PC-3 (cell line): Measurements from ENCODE around the gene UPB1. TPM values are rescaled to one million over a fixed set of nuclear protein-coding genes. Genes with fewer than 3 reads are reported as not detected.

Source experiments
- ATAC-seq: fragments of 200-7000 bp; cut with Tn5 transposase; 2 replicates; pipeline ENCODE4 v1.9.1; 2020; ENCODE audit warnings: mild to moderate bottlenecking, moderate library complexity
- BruUV-seq: library from RNA; stranded (reverse); fragments of 400-500 nt; replicated peaks from 2 replicates; lab custom pipeline; 2021; lab: Mats Ljungman, UMichigan
- CTCF ChIA-PET: fragments of 300-600 bp; sonication (Branson Sonifier 250); formaldehyde crosslinking; loops from one replicate; lab custom pipeline; 2022; ENCODE audit warnings: antibody characterized with exemption; lab: Charles Lee
- POLR2A ChIA-PET: fragments of 300-600 bp; sonication (Branson Sonifier 250); formaldehyde crosslinking; loops from one replicate; lab custom pipeline; 2022; ENCODE audit warnings: antibody characterized with exemption; ENCODE audit not compliant: unreplicated experiment; lab: Charles Lee
- DNase-seq: peaks from one replicate; pipeline ENCODE4 v3.0.0-alpha.2; 2015
- H2AFZ ChIP-seq: fragments of 300-600 bp; sonication (generic); 2 replicates; pipeline ENCODE4 v1.6.0; 2016; ENCODE audit warnings: antibody characterized with exemption, low read length
- H3F3A ChIP-seq: fragments of 300-600 bp; sonication (generic); one replicate; pipeline ENCODE4 v1.6.0; 2017; ENCODE audit warnings: antibody characterized with exemption, low read length, control low read depth, mild to moderate bottlenecking; ENCODE audit not compliant: unreplicated experiment
- H3K27ac ChIP-seq: fragments of 300-600 bp; sonication (generic); 2 replicates; pipeline ENCODE4 v1.5.1; 2016; ENCODE audit warnings: mild to moderate bottlenecking, low read length
- H3K27me3 ChIP-seq: fragments of 300-600 bp; sonication (generic); 2 replicates; pipeline ENCODE4 v1.6.1; 2016; ENCODE audit warnings: low read length, mixed read lengths
- H3K36me3 ChIP-seq: fragments of 300-600 bp; sonication (generic); 2 replicates; pipeline ENCODE4 v1.6.1; 2016; ENCODE audit warnings: low read depth, mixed run types, low read length, mixed read lengths
- H3K4me1 ChIP-seq: fragments of 300-600 bp; sonication (generic); 2 replicates; pipeline ENCODE4 v1.5.1; 2016; ENCODE audit warnings: low read length; ENCODE audit not compliant: insufficient read depth
- H3K4me2 ChIP-seq: fragments of 300-600 bp; sonication (generic); 2 replicates; pipeline ENCODE4 v1.6.0; 2016; ENCODE audit warnings: low read length
- H3K4me3 ChIP-seq: fragments of 300-600 bp; sonication (generic); 2 replicates; pipeline ENCODE4 v1.5.1; 2016; ENCODE audit warnings: mild to moderate bottlenecking, low read length, mixed read lengths
- H3K79me2 ChIP-seq: fragments of 300-600 bp; sonication (generic); 2 replicates; pipeline ENCODE4 v1.6.1; 2017; ENCODE audit warnings: low read length, mixed read lengths
- H3K9ac ChIP-seq: fragments of 300-600 bp; sonication (generic); 2 replicates; pipeline ENCODE4 v1.6.0; 2016; ENCODE audit warnings: mild to moderate bottlenecking, low read length
- H3K9me2 ChIP-seq: fragments of 300-600 bp; sonication (generic); replicated peaks from 2 replicates; pipeline ENCODE4 v1.6.1; 2016; ENCODE audit warnings: mixed run types, low read length, mixed read lengths
- H3K9me3 ChIP-seq: fragments of 300-600 bp; sonication (generic); 2 replicates; pipeline ENCODE4 v1.6.1; 2016; ENCODE audit warnings: low read length, mixed read lengths
- H4K20me1 ChIP-seq: fragments of 300-600 bp; sonication (generic); 2 replicates; pipeline ENCODE4 v1.6.1; 2016; ENCODE audit warnings: low read length, mixed read lengths
- CTCF ChIP-seq: fragments of 300-600 bp; sonication (generic); conservative IDR thresholded peaks from 2 replicates; pipeline ENCODE4 v1.5.1; 2017; ENCODE audit warnings: antibody characterized with exemption, low read depth, mild to moderate bottlenecking, low read length
- EZH2 ChIP-seq: fragments of 300-600 bp; sonication (generic); IDR thresholded peaks from one replicate; pipeline ENCODE4 v1.6.1; 2017; ENCODE audit warnings: antibody characterized with exemption, mild to moderate bottlenecking, low read length; ENCODE audit not compliant: unreplicated experiment
- EZH2phosphoT487 ChIP-seq: fragments of 300-600 bp; sonication (generic); IDR thresholded peaks from 2 replicates; pipeline ENCODE4 v1.6.1; 2018; ENCODE audit warnings: mild to moderate bottlenecking, antibody characterized with exemption, low read length, borderline replicate concordance
- intact Hi-C: fragments of 100-400 bp; cut with micrococcal nuclease; formaldehyde crosslinking; loops from 2 replicates; pipeline ENCODE4 v1.9.0; 2023
- total RNA-seq: library from RNA; depleted of rRNA; stranded (reverse); fragments of >200 nt; gene quantifications from 2 replicates; pipeline ENCODE4 v1.2.3, GENCODE V29; 2014

The UPB1 gene
- total RNA-seq, 1 experiment from 2014 or later = 0.29 TPM

GRCh38 chr22:24463071-24463760 lies 31.9 kb upstream of the UPB1 start:
- ATAC-seq (no peak), DNase-seq (peak; percentile 1)
- Histone ChIP-seq H2AFZ (no peak overlapping the region), H4K20me1 (no peaks in the 10 kb centered on the region), H3K79me2 (no peaks in the 10 kb centered on the region), H3K4me3 (no peak overlapping the region), H3K27ac (no peak overlapping the region), H3K4me1 (no peaks in the 10 kb centered on the region), H3F3A (no peaks in the 10 kb centered on the region), H3K9me3 (no peaks in the 10 kb centered on the region), H3K9ac (no peak overlapping the region), H3K9me2 (no peaks in the 10 kb centered on the region), H3K36me3 (no peaks in the 10 kb centered on the region), H3K27me3 (no peaks in the 10 kb centered on the region), H3K4me2 (no peak overlapping the region)
- ChIA-PET POLR2A (no interaction called here), CTCF (no interaction called here)
- no TSS peak for BruUV-seq
- no peak for TF ChIP-seq CTCF
- no peak for TF ChIP-seq EZH2
- no peak for TF ChIP-seq EZH2phosphoT487
- intact Hi-C loops = no loop called here

- no peaks in the 10 kb centered on the region for H3K9me2 ChIP-seq
- ChIA-PET CTCF (no interaction called here), POLR2A (no interaction called here)
- no peaks in the 10 kb centered on the region for H3K36me3 ChIP-seq
- no peak overlapping the region for H3K9ac ChIP-seq
- H2AFZ ChIP-seq = 0 out of 2 replicates have a peak overlapping the region, but pooled peaks have one; percentile 18
- no peak for DNase-seq
- H4K20me1 ChIP-seq = no peaks in the 10 kb centered on the region
- H3K4me3 ChIP-seq = no peak overlapping the region
- H3K79me2 ChIP-seq = no peaks in the 10 kb centered on the region
- TF ChIP-seq CTCF (no peak), EZH2phosphoT487 (no peak), EZH2 (no peak)
- H3K4me2 ChIP-seq = no peak overlapping the region
- no peaks in the 10 kb centered on the region for H3F3A ChIP-seq
- intact Hi-C loops = no loop called here
- H3K9me3 ChIP-seq = no peaks in the 10 kb centered on the region
- H3K27ac ChIP-seq = no peak overlapping the region
- ATAC-seq = no peak
- no peaks in the 10 kb centered on the region for H3K4me1 ChIP-seq
- H3K27me3 ChIP-seq = no peaks in the 10 kb centered on the region
- no TSS peak for BruUV-seq
These were observed 29.6 kb upstream of the UPB1 start for GRCh38 chr22:24465566-24465965.

GRCh38 chr22:24465975-24466374 lies 29.2 kb upstream of the UPB1 start:
- Histone ChIP-seq H4K20me1 (no peaks in the 10 kb centered on the region), H3K9ac (no peak overlapping the region), H3K4me3 (no peak overlapping the region), H3K9me2 (no peaks in the 10 kb centered on the region), H3K79me2 (no peaks in the 10 kb centered on the region), H3K4me1 (no peaks in the 10 kb centered on the region), H3K36me3 (no peaks in the 10 kb centered on the region), H3K27ac (no peak overlapping the region), H2AFZ (no peak overlapping the region), H3F3A (no peaks in the 10 kb centered on the region), H3K9me3 (no peaks in the 10 kb centered on the region), H3K27me3 (no peaks in the 10 kb centered on the region), H3K4me2 (no peak overlapping the region)
- ChIA-PET CTCF (no interaction called here), POLR2A (no interaction called here)
- TF ChIP-seq EZH2phosphoT487 (no peak), EZH2 (no peak), CTCF (no peak)
- intact Hi-C loops = no loop called here
- DNase-seq (no peak), ATAC-seq (no peak)
- BruUV-seq = no TSS peak
